K562 (cell line): ENCODE measurements around the gene OTOGL. TPM values are rescaled to one million over a fixed set of nuclear protein-coding genes. Genes with fewer than 3 reads are reported as not detected.

Experiments
- ATAC-seq: fragments of 200-7000 bp; cut with Tn5 transposase; 3 replicates; pipeline ENCODE4 v1.9.1; 2020; ENCODE audit warnings: moderate library complexity
- BruUV-seq: library from RNA; stranded (reverse); fragments of 400-500 nt; replicated peaks from 2 replicates; lab custom pipeline; 2021; lab: Mats Ljungman, UMichigan
- CTCF ChIA-PET: fragments of 300-600 bp; formaldehyde crosslinking; extraction: SDS; loops from one replicate; lab custom pipeline; 2021; ENCODE audit warnings: low intra/inter-chr PET ratio; lab: Yijun Ruan, JAX
- POLR2A ChIA-PET: fragments of 300-600, 350-650 bp; sonication (Branson Sonifier 250); formaldehyde crosslinking; extraction: SDS; loops from one replicate; lab custom pipeline; 2021; ENCODE audit warnings: antibody characterized with exemption, inconsistent platforms; lab: Yijun Ruan, JAX
- DNase-seq, 4 experiments: peaks; one replicate each; pipeline versions ENCODE4 v3.0.0 to v3.0.0-alpha.2; 2011 to 2018; ENCODE audit warnings: low spot score in 3 of 4, mixed read lengths in 3 of 4; ENCODE audit errors: extremely low read depth in 1 of 4
- FAIRE-seq: peaks from 2 replicates; lab custom pipeline; 2011; peaks lifted over from hg19 to GRCh38; lab: Jason Lieb, UNC
- H2AFZ ChIP-seq: 2 replicates; pipeline ENCODE4 v1.6.0; 2011; ENCODE audit warnings: low read depth, low read length, control low read depth, inconsistent platforms
- H3K27ac ChIP-seq: fragments of 200-600 bp; 3 replicates; pipeline ENCODE4 v1.8.0; 2011; ENCODE audit warnings: low read depth, mild to moderate bottlenecking, control low read depth, inconsistent platforms, low read length, moderate library complexity, mixed read lengths; ENCODE audit errors: extremely low read depth
- H3K27me3 ChIP-seq, 2 experiments: fragments of 300-600 bp in 1 of 2; 2 replicates in 1 of 2; 3 replicates in 1 of 2; pipeline versions ENCODE4 v1.6.0 to v1.8.0; 2011; ENCODE audit warnings: inconsistent platforms in 2 of 2, low read length in 2 of 2, mild to moderate bottlenecking in 1 of 2, mixed read lengths in 1 of 2, moderate library complexity in 1 of 2; ENCODE audit not compliant: control insufficient read depth in 2 of 2, insufficient read depth in 2 of 2
- H3K36me3 ChIP-seq: fragments of 300-600 bp; 3 replicates; pipeline ENCODE4 v1.8.0; 2011; ENCODE audit warnings: mild to moderate bottlenecking, low read length, inconsistent platforms; ENCODE audit not compliant: control insufficient read depth, insufficient read depth
- H3K4me1 ChIP-seq, 2 experiments: fragments of 200-600 bp in 1 of 2; replicated peaks in 1 of 2; 2 replicates in 1 of 2; 3 replicates in 1 of 2; pipeline versions ENCODE4 v1.5.1 to v1.8.0; 2011; ENCODE audit warnings: inconsistent platforms in 2 of 2, low read length in 2 of 2, mild to moderate bottlenecking in 1 of 2, mixed read lengths in 1 of 2, moderate library complexity in 1 of 2; ENCODE audit not compliant: control insufficient read depth in 2 of 2, insufficient read depth in 2 of 2
- H3K4me2 ChIP-seq: 2 replicates; pipeline ENCODE4 v1.6.1; 2011; ENCODE audit warnings: low read length, control low read depth, inconsistent platforms, mixed read lengths; ENCODE audit not compliant: insufficient read depth
- H3K4me3 ChIP-seq: fragments of 200-600 bp; sonication (generic), shearing (Covaris generic); 2 replicates; pipeline ENCODE4 v1.5.1; 2016; ENCODE audit warnings: control low read depth, inconsistent platforms
- H3K79me2 ChIP-seq: fragments of 200-600 bp; 3 replicates; pipeline ENCODE4 v1.8.0; 2011; ENCODE audit warnings: low read length, inconsistent platforms; ENCODE audit not compliant: control insufficient read depth, insufficient read depth
- H3K9ac ChIP-seq, 2 experiments: 2 replicates each; pipeline versions ENCODE4 v1.6.0 to v1.6.1; 2011; ENCODE audit warnings: low read depth in 2 of 2, low read length in 2 of 2, control low read depth in 1 of 2, inconsistent platforms in 1 of 2, mild to moderate bottlenecking in 1 of 2, mixed read lengths in 1 of 2; ENCODE audit not compliant: insufficient read depth in 1 of 2
- H3K9me1 ChIP-seq: one replicate; pipeline ENCODE4 v1.6.0; 2011; ENCODE audit warnings: inconsistent platforms, mild to moderate bottlenecking, low read length, moderate library complexity; ENCODE audit not compliant: control insufficient read depth, insufficient read depth
- H3K9me3 ChIP-seq: replicated peaks from 2 replicates; pipeline ENCODE4 v1.5.1; 2011; ENCODE audit warnings: low read depth, low read length, inconsistent platforms; ENCODE audit not compliant: control insufficient read depth, insufficient read depth
- H4K20me1 ChIP-seq: replicated peaks from 2 replicates; pipeline ENCODE4 v1.6.1; 2011; ENCODE audit warnings: low read length, inconsistent platforms, mixed read lengths; ENCODE audit not compliant: control insufficient read depth, insufficient read depth
- ILF3 ChIP-seq: fragments of 450-650 bp; IDR thresholded peaks from 2 replicates; pipeline ENCODE4 v1.6.1; 2018; ENCODE audit warnings: antibody characterized with exemption, mild to moderate bottlenecking, moderate library complexity, borderline replicate concordance
- NR2C1 ChIP-seq, 2 experiments: fragments of 450-650 bp; IDR thresholded peaks; 2 replicates each; pipeline ENCODE4 v1.6.1; 2017; ENCODE audit warnings: mild to moderate bottlenecking in 2 of 2, antibody characterized with exemption in 1 of 2, inconsistent platforms in 1 of 2, missing compliant biosample characterization in 1 of 2, missing genetic modification characterization in 1 of 2
- XRCC3 ChIP-seq: fragments of 450-650 bp; IDR thresholded peaks from 2 replicates; pipeline ENCODE4 v1.6.1; 2017; ENCODE audit warnings: mild to moderate bottlenecking, moderate library complexity
- ZKSCAN1 ChIP-seq: fragments of 150-350 bp; IDR thresholded peaks from 2 replicates; pipeline ENCODE4 v1.6.1; 2016; ENCODE audit warnings: low read depth, low read length
- ZNF224 ChIP-seq: sonication (generic); formaldehyde crosslinking; IDR thresholded peaks from 2 replicates; pipeline ENCODE4 v1.8.0; 2022; ENCODE audit warnings: mild to moderate bottlenecking, missing genetic modification reagents
- WGBS: fragments of 100-300 bp; shearing (Covaris generic); methylation state at CpG from one replicate; pipeline ENCODE4 v1.1.6; 2016; ENCODE audit warnings: low coverage, mixed read lengths; ENCODE audit not compliant: insufficient coverage; ENCODE audit errors: missing lambda C conversion rate; 5-methylcytosine and 5-hydroxymethylcytosine counted together
- in situ Hi-C: fragments of 300-500 bp; cut with MboI; formaldehyde crosslinking; loops from 4 replicates; pipeline ENCODE4 v1.15.0; 2018; ENCODE audit warnings: inconsistent platforms, mixed read lengths
- intact Hi-C: fragments of 100-400 bp; cut with micrococcal nuclease; formaldehyde crosslinking; loops from 2 replicates; pipeline ENCODE4 v1.14.2; 2022
- polyA plus RNA-seq, 8 experiments: library from polyadenylated mRNA; depleted of rRNA in 4 of 8; stranded (reverse) in 5 of 8; unstranded in 3 of 8; fragments of >200 nt; fragmentation: Nextera tagmentation in 2 of 8; fragmentation: Illumina TruSeq in 1 of 8; extraction: Ambion mirVana in 2 of 8; extraction: Trizol in 1 of 8; gene quantifications; 2 replicates each; pipeline versions ENCODE4 v1.2.1 to v1.2.3, GENCODE V29; 2011 to 2014; ENCODE audit warnings: inconsistent platforms in 1 of 8, missing spikeins in 1 of 8
- total RNA-seq, 7 experiments: library from RNA; depleted of rRNA in 6 of 7; stranded (reverse); fragments of >200 nt in 6 of 7; fragmentation: Illumina TruSeq in 2 of 7; extraction: Trizol in 2 of 7; gene quantifications; 2 replicates each; pipeline versions ENCODE4 v1.2.1 to v1.2.3, GENCODE V29; 2011 to 2021; ENCODE audit warnings: low replicate concordance in 1 of 7
- TF ChIP-seq, protein P1 (sequence below), 2 experiments: fragments of 450-650 bp in 1 of 2; sonication (generic) in 1 of 2; formaldehyde crosslinking in 1 of 2; IDR thresholded peaks in 1 of 2; conservative IDR thresholded peaks in 1 of 2; 2 replicates each; pipeline versions ENCODE4 v1.6.1 to v1.8.1; 2016 to 2023; ENCODE audit warnings: mild to moderate bottlenecking in 2 of 2, moderate library complexity in 2 of 2, inconsistent platforms in 1 of 2, missing genetic modification reagents in 1 of 2

Gene OTOGL
- total and polyA plus RNA-seq, 9 of the 15 experiments (the other 6 are each of a cell fraction or from before 2014, with no cell fraction given) = 0.02 to 0.03 TPM; not detected in 7

DNA sequence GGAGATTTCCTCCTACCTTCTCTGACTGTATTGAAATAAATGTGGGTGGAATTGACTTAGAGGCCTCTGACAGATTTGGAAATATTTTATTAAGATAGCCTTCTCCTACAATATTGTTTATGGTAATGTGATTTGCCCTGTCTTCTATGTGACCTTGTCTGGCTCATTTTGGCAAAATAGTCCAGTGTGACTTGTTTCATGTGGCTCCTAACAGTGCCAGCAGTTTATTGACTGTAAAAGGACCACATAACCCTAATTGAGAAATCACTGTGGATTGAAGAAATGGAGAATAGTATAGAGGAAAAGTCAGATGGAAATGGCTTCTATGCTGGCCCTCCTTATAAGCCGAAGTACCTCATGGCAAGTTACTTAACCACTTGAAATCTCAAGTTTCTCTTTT is 173.8 kb downstream of the OTOGL start:
- intact Hi-C loops = loop anchor here (5.0 kb wide), 1 partner anchor 716 kb away; no protein-coding TSS in a partner anchor
- CTCF ChIA-PET = no interaction called here
- Histone ChIP-seq H3K4me3 (no peak overlapping the region), H3K27me3 (no peaks in the 10 kb centered on the region), H3K4me2 (no peak overlapping the region), H3K4me1 (no peaks in the 10 kb centered on the region), H3K36me3 (no peaks in the 10 kb centered on the region), H3K9me3 (no peaks in the 10 kb centered on the region), H3K79me2 (no peaks in the 10 kb centered on the region), H2AFZ (no peak overlapping the region), H3K9ac (no peak overlapping the region), H3K27ac (no peak overlapping the region), H3K9me1 (no peaks in the 10 kb centered on the region), H4K20me1 (no peaks in the 10 kb centered on the region)
- TF ChIP-seq ILF3 = no peak
- no peak for TF ChIP-seq ZKSCAN1
- TF ChIP-seq, protein P1, sequence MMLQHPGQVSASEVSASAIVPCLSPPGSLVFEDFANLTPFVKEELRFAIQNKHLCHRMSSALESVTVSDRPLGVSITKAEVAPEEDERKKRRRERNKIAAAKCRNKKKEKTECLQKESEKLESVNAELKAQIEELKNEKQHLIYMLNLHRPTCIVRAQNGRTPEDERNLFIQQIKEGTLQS (IDR thresholded peaks at IDR 0.05) = no peak
- TF ChIP-seq, protein P1 (CRISPR knock-in tag; conservative IDR thresholded peaks at IDR 0.05) = no peak
- no peak for TF ChIP-seq NR2C1 (IDR thresholded peaks at IDR 0.05)
- no peak for TF ChIP-seq NR2C1 (tag; IDR thresholded peaks at IDR 0.05)
- no peak for TF ChIP-seq XRCC3
- TF ChIP-seq ZNF224 = no peak
- no peak for DNase-seq
- no TSS peak for BruUV-seq
- ATAC-seq = no peak
- FAIRE-seq = no peak
- WGBS = 0% methylated on average over 1 of the region's 1 CpG
- in situ Hi-C loops = no loop called here
- POLR2A ChIA-PET = no interaction called here
